Limb (tissue), 2 donors: ENCODE results near the gene SLC6A16.
A peak's percentile ranks its signal among the peaks of the same experiment; 100 is the strongest.
"Not testable (repeated sequence)": the region's sequence is repeated elsewhere in the genome, so short reads cannot be mapped to it uniquely, and the experiment has no call there.

Source experiments
- DNase-seq, 2 donors: peaks; one replicate each; pipeline ENCODE4 v3.0.0-alpha.2; 2016; ENCODE audit errors: extremely low spot score in 2 of 2

The SLC6A16 gene

GRCh38 chr19:49324801-49325576 is at the start of gene SLC6A16:
Gene SLC6A16 (minus strand): TSS chr19:49325191. CDS start chr19:49311347, 13,844 bp downstream.
- DNase-seq = no peak

DNA sequence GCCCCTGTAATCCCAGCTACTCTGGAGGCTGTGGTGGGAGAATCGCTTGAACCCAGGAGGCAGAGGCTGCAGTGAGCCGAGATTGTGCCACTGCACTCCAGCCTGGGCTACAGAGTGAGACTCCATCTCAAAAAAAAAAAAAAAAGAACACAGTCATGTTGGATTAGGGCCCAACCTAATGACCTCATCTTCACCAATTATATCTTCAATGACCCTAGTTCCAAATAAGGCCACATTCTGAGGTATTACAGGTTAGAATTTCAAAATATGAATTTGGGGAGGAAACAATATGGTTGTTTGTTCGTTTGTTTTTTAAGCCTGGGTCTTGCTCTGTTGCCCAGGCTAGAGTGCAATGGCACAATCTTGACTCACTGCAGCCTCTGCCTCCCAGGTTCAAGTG is 48.2 kb upstream of the SLC6A16 start:
- not testable (repeated sequence) for DNase-seq

- DNase-seq = no peak
These were observed 46.2 kb upstream of the SLC6A16 start for GRCh38 chr19:49371184-49371583.

DNA sequence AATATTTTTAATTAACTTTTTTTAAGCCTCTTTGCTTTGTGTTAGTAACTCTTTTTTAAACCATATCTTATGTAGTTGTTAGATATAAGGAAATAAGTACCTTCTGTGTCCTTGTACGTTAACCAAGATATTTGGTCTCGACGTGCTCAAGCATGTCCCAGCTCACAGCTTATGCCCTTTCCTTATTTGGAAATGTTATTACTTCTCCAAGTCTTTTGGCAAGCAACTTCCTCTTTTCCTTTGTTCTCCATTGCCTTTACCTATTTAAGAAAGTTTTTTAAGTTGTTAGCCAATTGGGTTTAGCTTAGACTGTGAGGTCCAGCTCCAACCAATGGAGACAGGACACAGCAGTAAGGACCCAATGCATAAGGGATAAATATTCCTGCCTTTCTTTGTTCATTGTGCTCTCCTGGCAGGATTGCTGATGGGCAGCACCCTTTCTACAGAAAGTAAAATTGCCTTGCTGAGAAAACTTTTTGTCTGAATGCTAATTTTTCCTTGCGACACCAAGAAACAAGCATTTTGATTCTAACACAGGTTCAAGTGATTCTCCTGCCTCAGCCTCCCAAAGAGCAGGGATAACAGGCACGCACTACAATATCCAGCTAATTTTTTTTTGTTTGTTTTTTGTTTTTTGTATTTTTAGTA is 43.8 kb upstream of the SLC6A16 start:
- DNase-seq = no peak

DNA sequence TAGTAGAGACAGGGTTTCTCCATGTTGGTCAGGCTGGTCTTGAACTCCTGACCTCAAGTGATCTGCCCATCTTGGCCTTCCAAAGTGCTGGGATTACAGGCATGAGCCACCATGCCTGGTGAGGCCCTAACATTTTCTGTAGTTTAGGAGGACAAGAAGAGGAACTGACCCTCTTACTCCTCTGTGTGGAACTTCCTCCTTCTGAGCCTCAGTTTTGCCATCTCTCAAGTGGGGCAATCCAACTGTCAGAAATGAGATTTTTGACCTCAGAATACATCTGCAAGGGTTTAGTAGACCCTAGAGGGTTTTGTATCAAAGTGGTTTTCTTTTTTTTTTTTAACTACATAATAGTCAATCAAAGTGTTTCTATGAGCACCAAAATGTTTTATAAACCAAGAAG is 41.1 kb upstream of the SLC6A16 start:
- no peak for DNase-seq

GRCh38 chr19:49364083-49364737 is 39.2 kb upstream of the SLC6A16 start:
- DNase-seq = peak in 1 of 2 donors; percentile 40

DNA sequence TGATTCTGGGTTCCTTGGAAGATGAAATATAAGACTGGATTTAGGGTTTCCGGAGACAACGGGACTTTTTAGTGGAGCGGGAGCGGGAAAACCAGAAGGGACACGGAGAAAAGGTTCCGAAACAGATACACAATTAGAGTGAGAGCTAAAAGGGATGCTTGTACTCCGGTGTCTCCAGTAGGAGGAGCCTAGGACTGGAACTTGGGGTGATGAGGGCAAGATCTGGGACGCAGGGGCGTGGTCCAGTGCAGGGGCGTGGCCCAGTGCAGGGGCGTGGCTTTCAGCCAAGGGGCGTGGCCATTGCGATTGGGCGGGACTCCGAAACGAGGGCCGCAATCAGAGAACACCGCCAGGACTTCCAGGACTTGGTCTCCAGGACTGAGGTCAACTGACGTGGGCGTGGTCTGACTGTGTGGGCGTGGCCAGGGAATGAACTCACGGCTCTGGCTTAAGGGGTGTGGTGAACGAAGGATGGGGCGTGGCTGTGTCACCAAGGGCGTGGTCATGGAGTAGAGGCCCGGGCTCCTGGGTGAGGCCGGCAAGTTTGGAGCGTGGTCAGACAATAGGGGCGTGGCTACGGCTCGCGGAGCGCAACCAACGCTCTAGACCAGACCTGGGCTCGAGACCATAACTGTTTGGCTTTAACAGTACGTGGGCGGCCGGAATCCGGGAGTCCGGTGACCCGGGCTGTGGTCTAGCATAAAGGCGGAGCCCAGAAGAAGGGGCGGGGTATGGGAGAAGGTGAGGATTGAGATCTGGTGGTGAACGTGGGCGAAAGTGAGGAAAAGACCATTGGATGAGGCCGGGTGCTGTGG is 38.5 kb upstream of the SLC6A16 start, which contains the start of gene DKKL1:
Gene DKKL1 (plus strand): TSS at position 610 of the 815 bp plus-strand sequence. CDS start 122 bp downstream, at position 732.
- DNase-seq = peak; percentile 90 to 97

DNA sequence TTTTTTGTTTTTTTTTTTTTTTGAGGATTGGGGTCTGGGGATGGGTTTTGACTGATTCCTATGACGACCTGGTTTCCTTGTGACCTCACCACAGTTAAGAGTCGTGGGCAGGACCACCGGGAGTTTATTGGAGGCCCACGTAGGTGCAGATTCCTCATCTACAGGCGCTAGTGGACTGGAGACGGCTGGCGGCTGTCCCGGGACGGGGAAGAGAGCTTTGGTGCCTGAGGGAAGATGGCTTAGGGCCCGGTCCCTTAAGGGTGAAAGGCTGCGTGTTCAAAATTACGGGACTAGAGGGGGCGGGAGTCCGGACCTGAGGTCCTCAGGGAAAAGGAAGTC is 37.9 kb upstream of the SLC6A16 start:
- peak; percentile 19 to 76 for DNase-seq

GRCh38 chr19:49362048-49362928 is 37.3 kb upstream of the SLC6A16 start, which contains the start of gene TEAD2:
Gene TEAD2 (minus strand): TSS chr19:49362416. CDS start chr19:49360075, 2,341 bp downstream.
- peak; percentile 71 to 91 for DNase-seq

DNA sequence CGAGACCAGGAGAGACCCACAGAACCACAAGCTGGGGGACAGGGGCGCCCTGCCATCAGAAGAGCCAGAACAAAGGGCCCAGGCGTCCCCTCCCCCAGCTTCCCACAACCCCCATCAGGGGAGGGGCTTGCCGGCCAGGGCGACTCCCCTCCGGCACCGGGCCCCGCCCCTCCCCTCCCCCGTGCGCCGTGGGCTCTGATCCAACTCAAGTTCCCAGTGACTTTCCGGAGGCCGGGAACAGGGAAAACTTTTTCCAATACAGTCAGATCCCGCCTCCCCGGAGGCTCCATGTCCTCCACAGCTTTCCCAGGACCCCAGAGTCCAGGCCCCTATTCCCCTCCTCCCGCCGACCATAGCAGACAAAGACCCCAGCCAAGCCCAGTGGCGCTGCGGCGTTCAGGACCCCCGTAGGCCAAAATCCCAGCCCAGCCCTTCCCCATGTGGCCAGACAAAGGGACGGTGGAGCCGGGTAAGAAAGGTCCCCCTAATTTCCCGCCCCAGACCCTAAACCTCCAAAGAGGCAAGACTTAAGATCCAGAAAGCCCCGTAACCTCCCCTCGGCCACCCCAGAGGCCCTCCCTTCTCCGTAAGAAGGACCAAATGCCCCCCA is 36.6 kb upstream of the SLC6A16 start:
- peak; percentile 88 to 94 for DNase-seq

DNA sequence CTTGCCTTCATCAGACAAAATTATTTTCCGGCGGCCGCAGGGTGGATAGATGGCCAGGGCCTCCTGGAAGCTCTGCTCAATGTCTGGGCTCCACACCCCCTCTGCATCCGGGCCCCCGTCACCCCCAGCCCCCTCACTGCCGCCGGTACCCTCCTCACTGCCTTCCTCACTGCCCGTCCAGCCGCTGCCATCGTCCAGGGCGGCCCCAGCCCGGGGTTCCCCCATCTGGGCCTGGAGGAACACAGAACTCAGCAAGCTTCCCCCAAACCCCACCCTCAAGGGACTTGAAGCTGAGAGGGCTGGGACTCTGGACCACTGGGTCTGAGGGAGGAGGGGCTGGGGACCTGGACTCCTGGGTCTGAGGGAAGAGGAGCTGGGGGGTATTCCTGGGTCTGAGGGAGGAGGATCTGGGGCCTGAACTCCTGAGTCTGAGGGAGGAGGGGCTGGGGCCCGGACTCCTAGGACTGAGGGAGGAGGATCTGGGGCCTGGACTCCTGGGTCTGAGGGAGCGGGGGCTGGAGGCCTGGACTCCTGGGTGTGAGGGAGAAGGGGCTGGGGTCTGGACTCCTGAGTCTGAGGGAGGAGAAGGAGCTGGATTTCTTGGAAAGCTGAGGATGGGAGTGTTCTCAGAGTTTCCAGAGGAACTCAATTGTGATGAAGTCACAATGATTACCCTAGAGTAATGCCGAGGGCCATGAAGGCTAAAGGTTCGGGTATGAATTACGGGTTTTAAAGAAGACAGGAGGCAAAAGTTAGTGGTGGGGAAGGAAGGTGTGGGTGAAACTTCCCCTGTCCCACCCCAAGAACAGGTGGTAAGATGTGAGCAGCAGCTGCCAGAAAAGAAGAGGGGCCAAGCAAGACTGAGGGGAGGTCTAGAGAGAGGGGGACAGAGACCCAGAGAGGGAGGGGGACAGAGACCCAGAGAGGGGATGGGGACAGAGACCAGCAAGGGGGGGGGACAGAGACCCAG is 35.1 kb upstream of the SLC6A16 start:
- DNase-seq = peak in 1 of 2 donors; percentile 32

GRCh38 chr19:49357186-49357585 is 32.2 kb upstream of the SLC6A16 start:
- no peak for DNase-seq

- no peak for DNase-seq
These were observed 31.4 kb upstream of the SLC6A16 start for GRCh38 chr19:49356382-49356781.

GRCh38 chr19:49355909-49356353 is 30.9 kb upstream of the SLC6A16 start:
- peak; percentile 30 to 35 for DNase-seq

GRCh38 chr19:49349567-49349966 is 24.6 kb upstream of the SLC6A16 start:
- no peak for DNase-seq

- no peak for DNase-seq
These were observed 23.6 kb upstream of the SLC6A16 start for GRCh38 chr19:49348305-49349189.

- DNase-seq = peak; percentile 26 to 55
These were observed 22.8 kb upstream of the SLC6A16 start for GRCh38 chr19:49347835-49348234.

DNA sequence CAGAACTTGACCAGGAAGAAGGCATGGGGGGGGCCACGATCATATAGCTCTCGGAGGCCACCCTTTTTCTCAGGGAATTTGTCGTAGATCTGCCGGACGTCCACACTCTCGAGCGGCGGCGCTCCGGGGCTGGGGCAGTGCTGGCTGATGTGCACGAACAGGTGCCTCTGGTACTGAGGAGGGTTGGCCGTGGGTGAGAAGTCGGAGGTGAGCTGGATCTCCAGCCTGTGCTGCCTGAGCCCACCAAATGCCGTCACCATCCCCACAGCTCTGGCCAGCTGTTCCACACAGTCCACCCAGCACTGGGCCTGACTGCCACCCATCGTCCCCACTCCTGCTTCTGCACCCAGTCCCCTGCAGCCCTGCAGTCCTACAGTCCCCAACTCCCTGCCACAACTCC is 22.2 kb upstream of the SLC6A16 start:
- DNase-seq = no peak
